ENCODE results near the gene USH1G. TPM values are rescaled to one million over a fixed set of nuclear protein-coding genes. Genes with fewer than 3 reads are reported as not detected.
"Not testable (repeated sequence)": the region's sequence is repeated elsewhere in the genome, so short reads cannot be mapped to it uniquely, and the experiment has no call there.

USH1G gene
- total RNA-seq, 1 donor from 2014 or later, result 0.21 TPM

DNA sequence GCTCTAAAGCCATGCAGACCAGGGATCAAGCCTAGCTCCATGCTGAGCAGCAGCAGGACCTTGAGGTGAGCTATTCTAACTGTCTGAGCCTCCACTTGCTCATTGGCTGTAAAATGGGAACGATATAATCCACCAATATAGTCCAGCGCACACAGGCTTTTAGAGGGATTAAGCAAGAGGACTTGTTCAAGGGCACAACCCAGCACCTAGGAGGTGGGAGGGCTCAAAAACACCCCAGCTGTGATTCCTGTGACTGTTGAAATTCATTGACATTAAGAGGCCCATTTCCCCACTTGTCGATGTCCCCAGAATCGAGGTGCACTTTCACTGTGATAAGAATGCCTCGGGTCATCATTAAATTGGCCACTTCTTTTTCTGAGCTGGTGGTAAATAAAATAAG is 4.1 kb downstream of the USH1G start:
- no peak for DNase-seq
- H3K27ac ChIP-seq, result no peak overlapping the region
- H3K4me1 ChIP-seq, result peaks cover 13% of the 10 kb centered on the region
- H3K4me3 ChIP-seq, result no peak overlapping the region
- H3K9me3 ChIP-seq, result no peaks in the 10 kb centered on the region
- H3K36me3 ChIP-seq, result no peaks in the 10 kb centered on the region
- ATAC-seq, result no peak
- intact Hi-C loops (cut with DNase I), result no loop called here
- TF ChIP-seq, protein P1, sequence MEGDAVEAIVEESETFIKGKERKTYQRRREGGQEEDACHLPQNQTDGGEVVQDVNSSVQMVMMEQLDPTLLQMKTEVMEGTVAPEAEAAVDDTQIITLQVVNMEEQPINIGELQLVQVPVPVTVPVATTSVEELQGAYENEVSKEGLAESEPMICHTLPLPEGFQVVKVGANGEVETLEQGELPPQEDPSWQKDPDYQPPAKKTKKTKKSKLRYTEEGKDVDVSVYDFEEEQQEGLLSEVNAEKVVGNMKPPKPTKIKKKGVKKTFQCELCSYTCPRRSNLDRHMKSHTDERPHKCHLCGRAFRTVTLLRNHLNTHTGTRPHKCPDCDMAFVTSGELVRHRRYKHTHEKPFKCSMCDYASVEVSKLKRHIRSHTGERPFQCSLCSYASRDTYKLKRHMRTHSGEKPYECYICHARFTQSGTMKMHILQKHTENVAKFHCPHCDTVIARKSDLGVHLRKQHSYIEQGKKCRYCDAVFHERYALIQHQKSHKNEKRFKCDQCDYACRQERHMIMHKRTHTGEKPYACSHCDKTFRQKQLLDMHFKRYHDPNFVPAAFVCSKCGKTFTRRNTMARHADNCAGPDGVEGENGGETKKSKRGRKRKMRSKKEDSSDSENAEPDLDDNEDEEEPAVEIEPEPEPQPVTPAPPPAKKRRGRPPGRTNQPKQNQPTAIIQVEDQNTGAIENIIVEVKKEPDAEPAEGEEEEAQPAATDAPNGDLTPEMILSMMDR (IDR thresholded peaks at IDR 0.05), result no peak
- peaks cover 59% of the 10 kb centered on the region for H3K27me3 ChIP-seq (ENCODE audit: low read depth)

DNA sequence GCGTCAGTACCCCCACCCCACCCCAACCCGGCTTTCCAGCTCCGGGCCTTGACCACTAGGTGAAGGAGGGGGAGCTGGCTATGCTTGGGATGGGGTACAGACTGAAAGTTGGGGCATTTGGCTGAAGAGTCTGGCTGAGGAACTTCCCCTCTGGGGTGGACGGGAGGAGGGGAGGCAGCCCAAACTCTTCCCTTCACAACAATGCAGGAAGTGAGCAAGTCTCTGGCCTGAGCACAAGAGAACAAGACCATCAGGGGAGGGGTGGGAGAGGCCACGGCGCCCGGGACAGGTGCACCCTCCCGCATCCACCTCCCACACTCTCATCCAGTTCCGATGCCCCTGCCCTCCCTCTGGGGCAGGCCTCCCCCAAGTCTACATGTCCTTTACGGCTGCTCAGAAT is 5.6 kb downstream of the USH1G start:
- ATAC-seq, result peak in 1 of 2 donors; percentile 47

DNA sequence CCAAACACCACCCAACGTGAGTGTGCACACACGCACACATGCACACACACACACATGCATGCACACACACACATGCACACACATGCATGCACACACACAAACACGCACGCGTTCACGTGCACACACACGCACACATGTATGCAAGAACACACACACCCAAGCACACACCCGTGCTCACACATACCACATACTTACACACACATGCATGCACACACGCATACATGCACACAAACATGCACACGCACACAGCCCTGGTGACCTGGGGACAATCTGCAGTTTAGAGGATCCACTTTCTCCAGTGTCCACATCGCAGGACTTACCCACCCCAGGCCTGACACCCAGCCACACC is 6.2 kb downstream of the USH1G start:
- TF ChIP-seq, protein P1 (IDR thresholded peaks at IDR 0.05), result no peak
- Histone ChIP-seq H3K36me3 (no peaks in the 10 kb centered on the region), H3K4me3 (no peak overlapping the region), H3K27me3 (ENCODE audit: low read depth) (peaks cover 38% of the 10 kb centered on the region), H3K9me3 (no peaks in the 10 kb centered on the region), H3K4me1 (no peaks in the 10 kb centered on the region), H3K27ac (no peak overlapping the region)
- intact Hi-C loops (cut with DNase I), result no loop called here
- ATAC-seq (no peak), DNase-seq (no peak)

More for the DNA sequence above, 5.6 kb downstream of the USH1G start:
- Histone ChIP-seq H3K4me3 (no peak overlapping the region), H3K4me1 (no peaks in the 10 kb centered on the region), H3K27ac (no peak overlapping the region), H3K27me3 (ENCODE audit: low read depth) (peaks cover 44% of the 10 kb centered on the region), H3K36me3 (no peaks in the 10 kb centered on the region), H3K9me3 (no peaks in the 10 kb centered on the region)
- DNase-seq, result no peak
- TF ChIP-seq, protein P1 (IDR thresholded peaks at IDR 0.05), result no peak
- intact Hi-C loops (cut with DNase I), result no loop called here

DNA sequence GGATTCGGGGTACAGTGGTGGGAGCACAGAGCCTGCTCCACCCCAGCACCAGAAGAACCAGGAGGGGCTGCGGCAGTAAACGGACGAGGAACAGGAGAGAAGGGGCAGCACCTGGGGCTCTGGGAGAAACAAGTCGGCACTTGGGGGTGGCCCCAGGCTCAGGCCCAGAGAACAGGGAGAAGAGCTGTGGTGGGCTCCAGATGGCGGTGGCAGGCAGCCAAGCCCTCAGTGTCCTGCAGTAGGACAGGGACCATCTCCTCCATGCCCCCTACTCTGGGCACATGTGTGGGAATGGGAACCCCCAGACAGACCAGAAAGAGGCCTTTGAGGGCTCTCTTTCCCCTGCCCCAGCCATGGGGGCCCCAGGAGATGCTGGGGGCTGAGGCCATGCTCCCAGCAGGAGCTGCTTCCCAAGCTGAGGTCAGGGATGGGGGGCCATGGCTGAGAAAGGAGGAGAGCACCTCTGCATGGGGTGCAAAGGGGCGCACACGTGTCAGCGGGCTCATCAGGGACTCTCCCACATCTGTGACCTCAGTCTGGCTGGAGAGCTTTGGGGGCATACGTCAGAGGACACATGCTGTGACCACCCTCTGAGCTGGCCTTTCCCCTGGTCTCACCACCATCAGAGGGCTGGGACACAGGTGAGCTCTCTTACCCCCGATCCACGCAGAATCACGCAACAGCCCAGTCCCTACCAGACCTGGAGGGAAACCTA is 6.8 kb downstream of the USH1G start:
- Histone ChIP-seq H3K27me3 (ENCODE audit: low read depth) (peaks cover 33% of the 10 kb centered on the region), H3K9me3 (no peaks in the 10 kb centered on the region), H3K27ac (no peak overlapping the region), H3K4me3 (no peak overlapping the region), H3K36me3 (no peaks in the 10 kb centered on the region), H3K4me1 (no peaks in the 10 kb centered on the region)
- ATAC-seq (no peak), DNase-seq (no peak)
- intact Hi-C loops (cut with DNase I), result no loop called here
- TF ChIP-seq, protein P1 (IDR thresholded peaks at IDR 0.05), result no peak

DNA sequence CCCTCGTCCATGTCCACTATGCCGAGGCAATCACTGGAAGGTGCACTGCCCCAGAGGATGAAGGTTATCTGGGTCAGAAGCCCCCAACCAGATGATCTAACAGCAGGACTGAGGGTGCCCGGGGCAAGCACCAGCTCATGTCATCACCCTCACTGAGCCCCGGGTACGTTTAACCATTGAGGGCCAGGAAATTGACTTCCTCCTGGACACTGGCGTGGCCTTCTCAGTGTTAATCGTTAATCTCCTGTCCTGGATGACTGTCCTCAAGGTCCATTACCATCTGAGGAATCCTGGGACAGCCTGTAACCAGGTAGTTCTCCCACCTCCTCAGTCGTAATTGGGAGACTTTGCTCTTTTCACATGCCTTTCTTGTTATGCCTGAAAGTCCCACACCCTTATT is 11.6 kb downstream of the USH1G start:
- H3K36me3 ChIP-seq; intact Hi-C loops (cut with DNase I); H3K4me1 ChIP-seq; DNase-seq; H3K4me3 ChIP-seq; ATAC-seq; H3K9me3 ChIP-seq; H3K27ac ChIP-seq: not testable (repeated sequence)
- H3K27me3 ChIP-seq (ENCODE audit: low read depth), result peaks cover 12% of the 10 kb centered on the region

DNA sequence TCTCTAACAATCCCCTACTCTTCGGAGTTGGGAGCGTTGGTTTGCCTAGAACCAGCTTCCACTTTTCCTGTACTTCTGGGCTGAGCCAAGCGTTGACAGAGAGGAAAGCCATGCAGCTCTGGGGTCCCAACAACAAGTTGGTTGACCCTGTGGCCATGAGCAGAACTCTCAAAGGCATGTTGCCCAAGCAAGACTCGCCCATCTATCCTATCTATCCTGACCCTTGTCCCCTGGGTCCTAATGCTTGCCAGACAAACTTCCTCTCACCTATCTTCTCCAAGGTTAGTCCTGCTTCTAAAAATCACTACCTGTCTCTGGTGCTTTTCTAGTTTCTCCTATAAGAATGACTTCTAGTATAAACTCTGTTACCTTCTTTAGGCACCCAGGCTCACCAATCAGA is 14.0 kb downstream of the USH1G start:
- H3K4me1 ChIP-seq; H3K36me3 ChIP-seq; DNase-seq; H3K4me3 ChIP-seq; H3K27ac ChIP-seq; intact Hi-C loops (cut with DNase I); ATAC-seq; H3K27me3 ChIP-seq (ENCODE audit: low read depth); H3K9me3 ChIP-seq: not testable (repeated sequence)
